ENCODE results near the gene HPS4. TPM values are rescaled to one million over a fixed set of nuclear protein-coding genes. Genes with fewer than 3 reads are reported as not detected.

The HPS4 gene
- total RNA-seq, 1 donor from 2014 or later = 95.5 TPM

DNA sequence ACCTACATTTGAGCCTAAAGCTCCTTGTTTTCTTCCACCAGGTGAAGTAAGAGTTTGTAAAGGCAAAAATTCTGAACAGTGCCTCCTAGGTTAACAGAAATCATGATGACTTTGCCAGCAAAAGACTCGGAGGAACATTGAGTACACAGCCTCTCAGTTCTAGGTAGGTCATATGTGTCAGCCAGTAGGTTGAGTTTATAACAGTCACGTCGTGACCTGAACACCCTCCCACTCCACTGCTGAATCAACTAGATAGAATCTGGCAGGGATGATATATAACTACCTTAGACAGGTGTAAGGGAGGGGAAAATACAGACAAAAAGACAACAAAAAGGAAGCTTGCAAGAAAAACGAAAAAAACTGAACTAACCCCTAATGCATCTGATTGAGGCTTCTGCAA, 67.3 kb downstream of the HPS4 start:
- H3K27me3 Mint-ChIP-seq (ENCODE audit: insufficient read depth, low read depth) = peaks cover 6% of the 10 kb centered on the region
- no peak overlapping the region for H3K27ac Mint-ChIP-seq
- no peak overlapping the region for H3K4me2 ChIP-seq
- H3K27ac ChIP-seq = no peak overlapping the region
- no peak overlapping the region for H2AFZ ChIP-seq (replicated peaks)
- H3K36me3 Mint-ChIP-seq = no peaks in the 10 kb centered on the region
- no peak overlapping the region for H3K4me3 Mint-ChIP-seq
- H3K27me3 ChIP-seq = peaks cover 16% of the 10 kb centered on the region
- no peaks in the 10 kb centered on the region for H3K36me3 ChIP-seq
- no peaks in the 10 kb centered on the region for H3K9me3 Mint-ChIP-seq
- H3K9ac ChIP-seq = no peak overlapping the region
- peaks cover 15% of the 10 kb centered on the region for H3K4me1 Mint-ChIP-seq
- H3K4me1 ChIP-seq = peaks cover 3% of the 10 kb centered on the region
- H3F3A ChIP-seq (ENCODE audit: low read depth) = peaks cover 5% of the 10 kb centered on the region
- H3K79me2 ChIP-seq (ENCODE audit: low read depth) = no peaks in the 10 kb centered on the region
- H3K9me3 ChIP-seq (ENCODE audit: low read depth) = no peaks in the 10 kb centered on the region
- DNase-seq (ENCODE audit: low spot score) = no peak
- H4K20me1 ChIP-seq (ENCODE audit: low read depth) = no peaks in the 10 kb centered on the region
- H3K4me3 ChIP-seq = no peak overlapping the region
- TF ChIP-seq EZH2 (IDR thresholded peaks at IDR 0.05) = no peak
- TF ChIP-seq CTCF (IDR thresholded peaks at IDR 0.05) = no peak
- TF ChIP-seq EZH2phosphoT487 (IDR thresholded peaks at IDR 0.05) = no peak

DNA sequence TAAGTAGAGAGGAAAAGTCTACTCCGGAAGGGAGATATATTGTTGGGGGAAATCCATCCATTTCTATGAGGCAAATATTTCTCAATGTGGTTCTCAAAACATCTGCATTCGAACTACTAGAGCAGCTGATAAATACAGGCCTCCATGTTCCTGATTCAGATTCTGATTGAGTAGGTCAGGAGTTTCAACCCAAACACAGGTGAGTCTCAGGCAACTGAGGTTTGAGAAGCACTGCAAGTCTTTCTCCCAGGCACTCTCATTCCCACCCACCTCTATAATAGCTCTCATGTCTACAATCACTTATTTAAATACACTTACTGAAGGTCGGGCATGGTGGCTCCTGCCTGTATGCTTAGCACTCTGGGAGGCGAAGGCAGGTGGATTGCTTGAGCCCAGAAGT, 69.2 kb downstream of the HPS4 start:
- H3K79me2 ChIP-seq (ENCODE audit: low read depth) = no peaks in the 10 kb centered on the region
- peaks cover 29% of the 10 kb centered on the region for H3K27me3 ChIP-seq
- H3K36me3 ChIP-seq = no peaks in the 10 kb centered on the region
- peaks cover 27% of the 10 kb centered on the region for H3K4me1 Mint-ChIP-seq
- H3K27ac Mint-ChIP-seq = no peak overlapping the region
- TF ChIP-seq CTCF (IDR thresholded peaks at IDR 0.05) (no peak), EZH2 (IDR thresholded peaks at IDR 0.05) (no peak), EZH2phosphoT487 (IDR thresholded peaks at IDR 0.05) (no peak)
- H3K9me3 Mint-ChIP-seq = no peaks in the 10 kb centered on the region
- no peaks in the 10 kb centered on the region for H4K20me1 ChIP-seq (ENCODE audit: low read depth)
- no peaks in the 10 kb centered on the region for H3K9me3 ChIP-seq (ENCODE audit: low read depth)
- peaks cover 3% of the 10 kb centered on the region for H3K4me1 ChIP-seq
- no peaks in the 10 kb centered on the region for H3K36me3 Mint-ChIP-seq
- no peak overlapping the region for H3K4me3 Mint-ChIP-seq
- no peak for DNase-seq (ENCODE audit: low spot score)
- no peak overlapping the region for H2AFZ ChIP-seq (replicated peaks)
- H3K9ac ChIP-seq = no peak overlapping the region
- H3K27me3 Mint-ChIP-seq (ENCODE audit: insufficient read depth, low read depth) = peaks cover 4% of the 10 kb centered on the region
- H3K4me2 ChIP-seq = no peak overlapping the region
- peaks cover 5% of the 10 kb centered on the region for H3F3A ChIP-seq (ENCODE audit: low read depth)
- no peak overlapping the region for H3K27ac ChIP-seq
- H3K4me3 ChIP-seq = no peak overlapping the region

DNA sequence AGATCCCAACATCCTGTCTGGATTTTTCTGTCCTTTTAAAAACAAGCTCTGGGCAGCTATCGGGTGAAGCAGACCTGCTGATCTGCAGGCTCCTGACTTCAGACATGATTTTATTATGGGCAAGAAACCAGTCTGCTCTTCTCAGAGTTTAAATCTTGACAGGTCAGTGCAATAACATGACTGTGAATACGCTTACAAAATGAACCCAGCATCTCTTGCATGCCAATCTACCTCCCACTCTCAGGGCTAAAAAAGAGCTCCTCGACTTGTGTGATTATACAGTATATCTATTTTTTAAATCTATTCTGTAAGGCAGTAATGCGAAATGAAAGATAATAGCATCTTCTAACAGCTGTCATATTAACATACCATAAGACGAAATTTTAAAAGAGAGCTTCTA, 73.2 kb downstream of the HPS4 start:
- Histone ChIP-seq H3K4me2 (no peak overlapping the region), H3K36me3 (no peaks in the 10 kb centered on the region), H3F3A (ENCODE audit: low read depth) (peaks cover 2% of the 10 kb centered on the region), H2AFZ (replicated peaks) (no peak overlapping the region), H3K27ac (no peak overlapping the region), H3K9ac (no peak overlapping the region), H3K4me1 (peaks cover under 1% of the 10 kb centered on the region), H3K27me3 (peaks cover 29% of the 10 kb centered on the region), H4K20me1 (ENCODE audit: low read depth) (no peaks in the 10 kb centered on the region), H3K4me3 (no peak overlapping the region), H3K9me3 (ENCODE audit: low read depth) (no peaks in the 10 kb centered on the region), H3K79me2 (ENCODE audit: low read depth) (no peaks in the 10 kb centered on the region)
- H3K27ac Mint-ChIP-seq = peak overlapping the region; percentile 61
- no peaks in the 10 kb centered on the region for H3K36me3 Mint-ChIP-seq
- peaks cover 19% of the 10 kb centered on the region for H3K4me1 Mint-ChIP-seq
- TF ChIP-seq CTCF (IDR thresholded peaks at IDR 0.05) = no peak
- TF ChIP-seq EZH2 (IDR thresholded peaks at IDR 0.05) = no peak
- no peak for TF ChIP-seq EZH2phosphoT487 (IDR thresholded peaks at IDR 0.05)
- H3K4me3 Mint-ChIP-seq = no peak overlapping the region
- no peak for DNase-seq (ENCODE audit: low spot score)
- no peaks in the 10 kb centered on the region for H3K9me3 Mint-ChIP-seq
- peaks cover 5% of the 10 kb centered on the region for H3K27me3 Mint-ChIP-seq (ENCODE audit: insufficient read depth, low read depth)
